HG03066 (cell line): ENCODE measurements around the gene PRSS48.
A peak's percentile ranks its signal among the peaks of the same experiment; 100 is the strongest.
"Not testable (repeated sequence)": the region's sequence is repeated elsewhere in the genome, so short reads cannot be mapped to it uniquely, and the experiment has no call there.

Source experiments
- ATAC-seq: cut with Tn5 transposase; IDR thresholded peaks from one replicate; pipeline ENCODE4 v1.9.1; 2021; ENCODE audit warnings: low read depth; ENCODE audit not compliant: unreplicated experiment

The PRSS48 gene

DNA sequence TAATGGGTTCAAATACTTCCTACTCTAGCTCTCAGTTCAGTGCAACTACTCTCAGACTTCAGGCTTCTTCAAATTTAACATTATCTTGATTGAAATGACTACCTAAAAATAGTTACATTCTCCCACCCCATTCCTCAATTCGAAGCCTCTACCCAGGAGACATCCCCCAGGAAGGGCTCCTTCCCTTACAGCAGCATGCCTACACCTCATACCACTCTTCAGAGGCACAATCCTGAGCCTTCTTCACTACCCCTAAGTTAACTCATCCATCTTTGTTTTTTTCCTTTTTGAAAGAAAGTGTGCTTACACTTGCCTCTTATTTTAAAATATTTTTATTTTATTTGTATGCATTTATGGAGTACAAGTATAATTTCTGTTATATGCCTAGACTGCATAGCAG, 17.2 kb upstream of the PRSS48 start:
- no peak for ATAC-seq

DNA sequence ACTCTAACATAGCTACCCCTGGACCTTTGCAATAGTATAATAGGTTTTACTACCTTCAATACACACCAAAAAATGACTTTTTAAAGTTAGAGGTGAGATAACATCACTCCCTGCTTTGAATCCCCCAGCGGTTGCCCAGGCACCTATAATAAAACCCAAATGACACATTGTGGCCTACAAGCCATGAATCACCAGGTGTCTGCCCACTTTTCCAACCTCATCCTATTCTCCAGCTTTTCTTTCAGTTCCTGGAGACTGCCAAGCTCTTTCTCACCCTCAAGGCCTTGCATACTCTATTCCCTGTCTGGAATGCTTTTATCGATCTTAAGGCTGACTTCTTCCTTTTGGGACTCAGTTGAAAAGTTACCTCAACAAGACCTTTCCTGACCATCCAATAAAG, 16.4 kb upstream of the PRSS48 start:
- ATAC-seq = no peak

DNA sequence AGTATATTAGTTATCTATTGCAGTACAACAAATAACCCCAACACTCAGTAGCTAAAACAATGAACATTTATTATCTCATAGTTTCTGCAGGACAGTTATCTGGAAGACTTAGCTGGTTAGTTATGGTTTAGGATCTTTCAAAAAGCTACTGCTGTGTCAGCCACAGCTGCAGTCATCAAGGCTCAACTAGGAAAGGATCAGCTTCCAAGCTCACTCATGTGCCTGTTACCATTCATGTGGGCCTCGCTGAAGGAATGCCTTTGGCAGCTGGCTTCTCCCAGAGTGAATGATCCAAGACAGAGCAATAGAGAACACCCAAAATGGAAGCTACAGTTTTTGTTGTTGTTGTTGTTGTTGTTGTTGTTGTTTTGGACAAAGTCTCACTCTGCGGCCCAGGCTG, 13.5 kb upstream of the PRSS48 start:
- no peak for ATAC-seq

DNA sequence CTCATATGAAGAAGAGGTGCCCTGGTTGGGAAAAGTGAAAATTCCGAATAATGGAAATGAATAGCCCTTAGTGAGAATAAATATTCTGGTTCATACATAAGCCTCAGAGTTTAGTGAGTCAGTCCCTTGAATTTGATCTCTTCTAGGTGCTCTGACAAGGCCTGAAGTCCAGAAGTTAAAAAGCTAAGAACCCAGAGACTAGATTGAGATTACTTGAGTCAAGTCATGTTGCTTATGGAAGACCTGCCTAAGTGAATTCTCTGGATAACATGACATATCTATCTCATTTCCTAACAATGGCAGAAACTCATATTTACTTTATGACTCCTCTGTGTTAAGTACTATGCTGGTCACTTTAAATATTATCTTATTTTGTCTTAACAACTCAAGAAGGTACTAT, 10.5 kb upstream of the PRSS48 start:
- no peak for ATAC-seq

DNA sequence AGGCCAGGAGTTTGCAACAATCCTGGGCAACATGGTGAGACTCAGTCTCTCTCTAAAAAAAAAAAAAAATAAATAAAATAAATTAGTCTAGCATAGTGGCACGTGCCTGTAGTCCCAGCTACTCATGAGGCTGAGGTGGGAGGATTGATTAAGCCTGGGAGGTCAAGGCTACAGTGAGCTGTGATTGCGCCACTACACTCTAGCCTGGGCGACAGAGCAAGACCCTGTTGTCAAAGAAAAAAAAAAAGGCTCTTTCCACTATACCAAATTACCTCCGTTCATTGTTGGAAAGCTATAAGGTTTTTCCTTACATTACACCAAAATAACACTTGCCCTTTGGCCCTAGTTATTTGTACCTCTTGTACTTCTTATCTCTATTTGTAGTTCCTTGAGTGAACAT, 9.9 kb upstream of the PRSS48 start:
- no peak for ATAC-seq

DNA sequence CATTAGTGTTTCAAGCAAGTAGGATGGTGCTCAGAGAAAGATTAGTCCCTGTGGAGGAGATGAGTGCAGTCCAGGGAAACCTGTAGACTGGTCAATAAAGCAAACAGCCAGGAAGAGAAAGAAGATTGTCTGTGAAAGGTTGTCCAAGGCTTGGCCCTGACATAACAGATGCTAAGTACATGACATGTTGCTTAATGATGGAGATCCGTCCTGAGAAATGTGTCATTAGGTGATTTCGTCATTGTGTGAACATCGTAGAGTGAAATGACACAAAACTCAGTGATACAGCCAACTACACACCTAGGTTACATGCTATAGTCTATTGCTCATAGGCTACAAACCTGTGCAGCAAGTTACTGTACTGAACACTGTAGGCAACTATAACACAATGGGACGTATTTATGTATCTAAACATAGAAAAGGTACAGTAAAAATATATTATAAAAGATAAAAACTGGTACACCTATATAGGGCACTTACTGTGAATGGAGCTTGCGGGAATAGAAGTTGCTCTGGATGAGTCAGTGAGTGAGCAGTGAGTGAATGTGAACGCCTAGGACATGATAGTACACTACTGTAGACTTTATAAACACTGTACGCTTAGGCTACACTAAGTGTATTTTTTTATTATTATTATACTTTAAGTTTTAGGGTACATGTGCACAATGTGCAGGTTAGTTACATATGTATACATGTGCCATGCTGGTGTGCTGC, 9.0 kb upstream of the PRSS48 start:
- no peak for ATAC-seq

DNA sequence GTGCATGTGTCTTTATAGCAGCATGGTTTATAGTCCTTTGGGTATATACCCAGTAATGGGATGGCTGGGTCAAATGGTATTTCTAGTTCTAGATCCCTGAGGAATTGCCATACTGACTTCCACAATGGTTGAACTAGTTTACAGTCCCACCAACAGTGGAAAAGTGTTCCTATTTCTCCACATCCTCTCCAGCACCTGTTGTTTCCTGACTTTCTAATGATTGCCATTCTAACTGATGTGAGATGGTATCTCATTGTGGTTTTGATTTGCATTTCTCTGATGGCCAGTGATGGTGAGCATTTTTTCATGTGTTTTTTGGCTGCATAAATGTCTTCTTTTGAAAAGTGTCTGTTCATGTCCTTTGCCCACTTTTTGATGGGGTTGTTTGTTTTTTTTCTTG, 8.1 kb upstream of the PRSS48 start:
- ATAC-seq = not testable (repeated sequence)

DNA sequence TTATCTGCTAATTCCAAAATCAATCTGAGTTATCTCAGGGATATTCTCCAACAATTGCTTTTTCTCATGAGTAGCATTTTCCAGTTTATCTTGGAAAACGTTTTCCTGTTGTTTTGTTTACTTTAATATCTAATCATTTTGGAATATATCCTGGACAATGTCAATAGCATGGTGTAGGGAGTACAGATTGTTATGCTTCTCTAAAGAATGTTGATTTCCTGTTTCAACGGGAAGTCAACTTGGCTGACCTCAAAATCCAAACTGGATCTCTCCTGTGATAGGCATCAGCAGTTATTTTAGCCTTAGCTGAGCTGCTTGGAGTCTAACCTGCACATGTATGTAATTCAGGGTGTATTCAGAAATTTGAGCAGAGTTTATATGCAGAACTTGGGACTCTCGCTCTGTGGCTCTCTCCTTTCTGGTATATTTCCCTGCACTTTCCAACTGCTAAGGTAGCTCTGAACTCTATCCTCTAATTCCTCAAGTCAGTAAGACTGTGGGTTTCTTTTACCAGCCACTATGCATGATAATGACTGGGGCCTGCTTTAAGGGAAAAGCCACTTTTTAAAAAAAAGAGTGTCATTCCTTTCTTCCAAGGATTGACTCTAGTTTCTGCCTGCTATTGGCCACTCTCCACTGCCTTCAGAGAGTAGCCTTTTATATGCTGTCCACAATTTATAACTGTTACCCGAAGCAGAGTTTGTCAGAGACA, 7.7 kb downstream of the PRSS48 start:
- no peak for ATAC-seq

DNA sequence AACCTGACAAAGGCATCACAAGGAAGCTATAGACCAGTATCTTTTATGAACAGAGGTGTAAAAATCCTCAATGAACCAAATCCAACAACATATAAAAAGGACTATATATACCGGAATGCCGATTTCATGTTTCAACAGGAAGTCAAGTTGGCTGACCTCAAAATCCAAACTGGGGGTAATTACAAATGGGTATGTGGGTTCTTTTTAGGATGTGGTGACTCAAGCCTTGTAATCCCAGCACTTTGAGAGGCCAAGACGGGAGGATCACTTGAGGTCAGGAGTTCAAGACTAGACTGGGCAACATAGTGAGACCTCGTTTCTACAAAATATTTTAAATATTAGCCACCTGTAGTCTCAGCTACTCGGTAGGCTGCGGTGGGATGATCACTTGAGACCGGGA, 10.4 kb downstream of the PRSS48 start:
- no peak for ATAC-seq

DNA sequence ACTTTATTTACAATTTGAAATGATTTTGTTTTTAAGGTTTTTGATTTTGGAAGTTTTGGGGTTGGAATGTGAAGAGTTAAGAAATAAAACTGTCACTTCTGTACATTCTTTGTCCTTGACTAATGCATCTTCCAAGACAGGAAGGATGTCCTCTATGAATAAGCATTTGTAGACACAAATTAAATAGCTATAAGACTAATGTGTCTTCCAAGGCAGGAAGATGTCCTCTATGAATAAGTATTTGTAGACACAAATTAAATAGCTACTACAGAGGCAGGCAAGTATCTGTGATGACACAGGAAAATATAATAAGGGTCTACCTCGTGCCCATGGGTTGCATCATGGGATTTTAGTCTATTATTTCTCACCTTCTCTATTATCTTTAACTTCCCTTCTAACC, 14.5 kb downstream of the PRSS48 start:
- ATAC-seq = no peak

DNA sequence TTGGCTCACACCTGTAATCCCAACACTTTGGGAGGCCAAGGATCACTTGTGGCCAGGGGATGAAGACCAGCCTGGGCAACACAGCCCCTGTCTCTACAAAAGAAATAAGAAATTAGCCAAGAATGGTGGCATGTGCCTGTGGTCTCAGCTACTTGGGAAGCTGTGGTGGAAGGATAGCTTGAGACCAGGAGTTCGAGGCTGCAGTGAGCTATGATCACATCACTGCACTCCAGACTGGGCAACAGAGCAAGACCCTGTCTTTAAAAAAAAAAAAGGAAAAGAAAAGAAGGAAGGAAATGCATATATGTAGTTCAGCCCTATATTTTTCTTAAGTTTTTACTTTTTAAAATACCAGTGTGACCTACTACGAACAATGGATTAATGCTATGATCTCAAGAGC, 15.1 kb downstream of the PRSS48 start:
- ATAC-seq = no peak

DNA sequence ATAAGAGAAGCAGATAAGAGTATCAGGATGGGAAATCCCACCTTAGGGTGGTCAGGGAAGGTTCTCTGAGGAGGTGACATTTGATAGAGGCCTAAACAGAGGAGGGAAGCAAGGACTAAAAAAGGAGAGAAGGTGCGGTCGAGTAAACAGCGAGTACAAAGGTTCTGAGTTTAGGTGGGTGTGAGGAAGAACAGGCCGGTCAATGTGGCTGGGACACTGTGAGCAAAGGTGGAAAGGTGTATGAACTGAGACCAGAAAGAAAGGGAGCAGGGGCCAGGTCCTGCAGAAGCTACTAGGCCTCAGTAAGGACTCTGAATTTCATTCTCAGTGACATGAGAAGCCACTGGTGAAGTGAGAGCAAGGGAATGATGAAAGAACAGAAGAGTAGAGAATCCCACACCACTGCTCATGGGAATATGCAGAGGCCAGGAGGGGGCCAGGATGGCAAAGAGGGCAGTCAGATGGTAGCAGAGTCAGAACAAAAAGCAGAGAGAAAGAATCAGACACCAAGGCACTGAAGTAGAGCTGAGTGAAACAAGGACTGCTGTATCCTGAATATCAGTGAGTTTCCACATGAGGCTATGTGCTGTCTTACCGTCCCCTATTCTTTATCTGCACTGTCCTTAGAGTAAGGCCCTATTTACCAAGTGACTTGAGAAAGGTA, 18.0 kb downstream of the PRSS48 start:
- ATAC-seq = no peak

DNA sequence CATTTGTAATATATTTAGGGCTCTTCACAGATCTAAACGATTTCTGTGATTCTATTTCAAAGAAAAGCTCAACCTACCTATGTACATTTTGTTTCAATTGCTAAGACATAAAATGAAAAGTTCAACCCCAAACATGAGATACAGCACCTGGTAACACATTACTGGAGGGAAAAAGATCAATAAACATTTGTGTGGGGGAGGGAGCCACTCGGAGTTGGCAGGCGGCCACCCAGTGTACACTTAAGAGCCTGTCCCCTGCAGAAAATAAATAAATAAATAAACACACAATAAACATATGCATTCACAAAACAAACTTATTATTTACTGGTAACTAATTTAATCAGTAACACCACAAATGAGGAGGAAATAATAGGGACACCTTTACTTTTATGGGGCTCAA, 19.3 kb downstream of the PRSS48 start:
- ATAC-seq = no peak

DNA sequence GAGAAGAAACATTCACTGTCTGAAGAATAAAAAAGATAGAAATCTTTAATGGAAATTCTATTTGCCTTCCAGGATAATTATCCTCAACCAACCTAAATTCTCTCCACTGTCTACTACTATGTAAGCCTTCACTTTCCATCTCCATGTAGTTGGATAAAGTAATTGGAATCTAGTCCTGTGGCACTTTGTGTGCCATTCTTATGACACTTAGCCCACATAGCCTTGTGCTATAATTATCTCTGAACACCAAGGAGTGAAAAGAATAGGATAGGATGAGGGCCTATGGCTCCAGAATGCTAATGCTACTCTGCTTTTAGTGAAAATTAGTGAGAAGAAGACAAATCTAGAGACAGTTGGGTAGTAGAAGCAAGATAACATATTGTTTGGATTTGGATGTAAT, 20.2 kb downstream of the PRSS48 start:
- no peak for ATAC-seq

DNA sequence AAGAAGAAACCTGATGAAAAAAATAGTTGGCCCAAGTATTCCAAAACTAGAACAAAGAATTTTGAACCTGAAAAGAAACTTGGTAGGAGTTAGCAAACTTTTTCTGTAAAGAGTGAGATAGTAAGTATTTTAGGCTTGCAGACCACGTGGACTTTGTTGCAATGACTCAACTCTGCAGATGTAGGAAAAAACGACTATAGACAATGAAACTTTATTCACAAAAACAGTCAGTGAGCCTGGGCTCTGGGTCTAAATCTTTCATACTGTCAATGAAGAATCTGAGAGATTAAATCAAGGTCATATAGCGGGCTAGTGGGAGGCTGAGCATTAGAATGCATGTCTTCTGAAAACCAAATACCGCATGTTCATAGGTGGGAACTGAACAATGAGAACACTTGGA, 25.5 kb downstream of the PRSS48 start:
- ATAC-seq = no peak

DNA sequence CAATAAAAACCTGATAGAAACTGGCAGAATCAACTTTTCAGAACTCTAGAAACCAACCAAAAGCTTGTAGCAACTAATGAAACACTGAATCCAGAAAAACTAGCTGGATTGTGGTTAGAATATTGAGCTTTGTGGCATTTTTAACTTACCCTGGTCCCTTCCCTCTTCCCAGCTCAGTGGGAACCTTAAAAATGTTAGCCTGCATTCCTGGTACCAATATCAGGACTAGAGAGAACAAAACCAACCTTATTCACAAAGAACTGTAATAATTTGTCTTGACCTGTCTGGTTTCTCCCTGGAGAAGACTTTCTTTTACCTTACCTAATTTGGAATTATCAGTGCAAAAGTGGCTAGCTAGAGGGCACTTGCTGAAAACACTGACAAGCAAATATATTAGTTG, 27.3 kb downstream of the PRSS48 start:
- no peak for ATAC-seq

DNA sequence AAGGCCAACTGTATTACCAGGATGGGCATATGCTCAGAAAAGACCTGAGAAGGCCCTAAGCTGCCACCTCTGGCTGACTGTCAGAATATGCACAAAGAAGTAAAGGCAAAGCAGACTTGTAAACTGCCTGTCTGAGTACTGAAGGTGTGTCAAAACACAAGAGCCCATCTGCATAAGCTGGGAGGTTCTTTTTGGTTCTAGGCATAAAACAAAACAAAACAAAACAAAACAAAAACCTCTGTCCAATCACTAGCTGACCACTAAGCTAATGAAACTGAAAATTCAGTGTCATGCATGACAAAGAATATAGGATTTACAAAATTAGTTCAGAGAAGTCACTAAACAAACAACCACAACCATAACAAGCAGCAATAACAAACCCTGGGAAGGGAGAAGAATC, 27.8 kb downstream of the PRSS48 start:
- ATAC-seq = peak; percentile 75

DNA sequence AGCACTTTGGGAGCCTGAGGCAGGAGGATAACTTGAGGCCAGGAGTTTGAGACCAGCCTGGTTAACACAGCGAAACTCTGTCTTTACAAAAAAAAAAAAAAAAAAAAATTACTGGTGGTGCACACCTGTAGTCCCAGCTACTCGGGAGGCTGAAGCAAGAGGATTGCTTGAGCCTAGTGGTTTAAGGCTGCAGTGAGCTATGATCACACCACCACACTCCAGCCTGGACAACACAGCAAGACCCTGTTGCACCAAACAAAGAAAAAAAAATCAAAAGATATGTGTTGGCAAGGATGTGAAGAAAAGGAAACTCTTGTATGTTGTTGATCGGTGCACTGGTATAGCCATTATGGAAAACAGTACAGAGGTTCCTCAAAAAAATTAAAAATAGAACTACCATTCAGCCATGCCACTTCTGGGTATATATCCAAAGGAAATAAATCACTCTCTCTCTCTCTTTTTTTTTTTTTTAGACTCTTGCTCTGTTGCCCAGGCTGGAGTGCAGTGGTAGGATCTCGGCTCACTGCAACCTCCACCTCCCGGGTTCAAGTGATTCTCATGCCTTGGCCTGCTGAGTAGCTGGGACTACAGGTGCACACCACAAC, 33.3 kb downstream of the PRSS48 start:
- ATAC-seq = no peak

DNA sequence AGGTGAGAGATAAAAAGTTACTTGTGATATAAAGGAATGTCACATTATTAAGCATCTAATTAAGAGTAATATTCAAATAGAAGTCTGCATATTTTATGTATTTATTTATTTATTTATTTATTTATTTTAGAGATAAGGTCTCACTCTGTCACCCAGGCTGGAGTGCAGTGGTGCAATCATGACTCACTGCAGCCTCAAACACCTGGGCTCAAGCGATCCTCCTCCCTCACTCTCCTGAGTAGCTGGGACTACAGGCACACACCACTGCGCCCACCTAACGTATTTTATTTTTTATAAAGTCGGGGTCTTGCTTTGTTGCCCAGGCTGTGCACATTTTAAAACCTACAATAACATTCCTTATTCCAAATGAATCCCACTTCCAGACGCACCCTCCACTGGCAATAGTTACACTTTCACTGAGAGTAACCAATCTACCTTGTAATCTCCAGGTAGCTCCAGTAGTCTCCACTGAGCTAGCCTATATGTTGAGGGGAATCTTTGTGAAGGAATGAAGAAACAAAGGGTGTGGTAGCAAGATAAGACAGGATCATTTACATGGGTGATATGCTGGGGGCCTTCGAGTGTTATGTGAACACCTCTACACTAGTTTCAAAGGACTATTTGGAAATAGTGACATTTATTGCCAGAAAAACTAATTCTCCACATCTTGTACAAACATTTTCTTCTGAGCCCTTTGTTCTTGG, 36.5 kb downstream of the PRSS48 start:
- no peak for ATAC-seq

DNA sequence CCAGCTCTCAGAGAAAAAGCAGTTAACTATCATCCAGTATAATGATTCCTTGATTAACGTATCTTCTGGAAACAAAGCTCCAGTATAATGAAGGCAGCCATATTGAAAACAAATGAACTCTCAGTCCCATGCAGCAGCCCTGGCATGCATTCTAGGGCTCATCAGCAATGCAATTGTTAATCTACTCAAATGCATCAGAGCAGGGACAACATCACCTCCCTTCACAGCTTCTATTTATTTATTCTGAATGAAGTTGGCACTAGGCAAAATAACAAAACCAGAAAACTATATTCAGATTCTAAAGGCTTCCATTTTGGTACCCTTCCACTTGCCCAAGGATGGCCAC, 37.0 kb downstream of the PRSS48 start:
- ATAC-seq = no peak

DNA sequence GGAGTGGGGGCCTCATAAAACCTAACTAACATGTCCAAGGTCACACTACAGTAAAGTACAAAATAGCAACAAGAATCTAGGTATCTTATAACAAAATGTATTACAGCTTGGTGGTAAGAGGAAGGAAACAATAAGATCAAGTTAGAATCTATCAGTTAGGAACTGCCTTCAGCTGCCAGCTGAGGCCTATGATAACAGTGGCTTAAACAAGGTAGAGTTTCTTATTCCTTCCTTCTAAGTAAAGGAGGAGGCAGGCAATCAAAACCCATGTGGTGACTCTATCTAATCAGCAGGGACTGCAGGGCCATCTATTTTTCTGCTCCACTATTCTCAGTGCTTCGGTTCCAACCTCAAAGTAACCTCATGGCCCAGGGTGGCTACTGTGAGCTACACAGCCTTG, 37.5 kb downstream of the PRSS48 start:
- no peak for ATAC-seq
